Stimulated activated CD8-positive, alpha-beta memory T cell treated with anti-CD3 and anti-CD28 coated beads, Interleukin-4, amount 100 ng/mL, for 4 hours (primary cell): ENCODE measurements around the gene RASD1.
"Not testable (repeated sequence)": the region's sequence is repeated elsewhere in the genome, so short reads cannot be mapped to it uniquely, and the experiment has no call there.

Experiments used
- DNase-seq, 2 donors: peaks; one replicate each; pipeline ENCODE4 v3.0.0-alpha.2; 2020; ENCODE audit warnings: low read depth in 2 of 2, low spot score in 1 of 2

The RASD1 gene

DNA sequence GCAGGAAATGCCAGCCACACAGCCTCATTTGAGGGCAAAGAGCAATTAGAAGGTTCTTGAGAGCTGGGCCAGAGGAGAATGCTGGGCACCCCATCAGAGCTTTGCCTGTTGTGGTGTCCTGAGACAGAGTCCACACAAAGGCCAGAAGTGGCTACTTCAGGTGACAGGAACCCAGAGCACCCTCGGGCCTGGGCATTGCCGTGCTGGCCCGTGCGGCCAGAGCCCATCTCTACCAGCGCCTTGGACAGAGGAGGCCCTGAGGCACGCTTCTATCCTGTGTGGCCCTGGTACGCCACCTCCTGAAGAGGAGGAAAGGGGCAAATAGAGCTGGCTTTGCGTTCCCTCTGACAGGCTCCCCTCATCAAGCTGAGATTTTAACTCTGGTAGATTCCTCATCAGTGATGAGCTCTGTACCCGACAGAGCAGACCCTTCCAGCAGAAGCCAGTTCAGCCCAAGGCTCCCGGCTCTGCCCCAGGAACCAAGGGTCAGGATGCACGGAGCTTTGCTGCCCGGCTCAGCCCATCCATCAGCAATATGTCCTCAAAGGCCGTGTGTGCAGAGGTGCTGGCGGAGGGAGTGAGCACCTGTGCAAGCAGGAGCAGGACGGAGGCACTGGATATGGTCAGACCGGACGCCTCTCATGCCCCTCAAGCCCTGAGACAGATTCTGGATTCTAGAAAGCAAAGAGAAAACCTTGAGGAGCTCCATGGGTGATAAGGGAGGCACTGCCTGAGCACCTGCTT, 3.4 kb upstream of the RASD1 start:
- no peak for DNase-seq

- no peak for DNase-seq
Observed at GRCh38 chr17:17498606-17499301, 2.6 kb upstream of the RASD1 start.

GRCh38 chr17:17497845-17498520, 1.8 kb upstream of the RASD1 start:
- DNase-seq, result no peak

DNA sequence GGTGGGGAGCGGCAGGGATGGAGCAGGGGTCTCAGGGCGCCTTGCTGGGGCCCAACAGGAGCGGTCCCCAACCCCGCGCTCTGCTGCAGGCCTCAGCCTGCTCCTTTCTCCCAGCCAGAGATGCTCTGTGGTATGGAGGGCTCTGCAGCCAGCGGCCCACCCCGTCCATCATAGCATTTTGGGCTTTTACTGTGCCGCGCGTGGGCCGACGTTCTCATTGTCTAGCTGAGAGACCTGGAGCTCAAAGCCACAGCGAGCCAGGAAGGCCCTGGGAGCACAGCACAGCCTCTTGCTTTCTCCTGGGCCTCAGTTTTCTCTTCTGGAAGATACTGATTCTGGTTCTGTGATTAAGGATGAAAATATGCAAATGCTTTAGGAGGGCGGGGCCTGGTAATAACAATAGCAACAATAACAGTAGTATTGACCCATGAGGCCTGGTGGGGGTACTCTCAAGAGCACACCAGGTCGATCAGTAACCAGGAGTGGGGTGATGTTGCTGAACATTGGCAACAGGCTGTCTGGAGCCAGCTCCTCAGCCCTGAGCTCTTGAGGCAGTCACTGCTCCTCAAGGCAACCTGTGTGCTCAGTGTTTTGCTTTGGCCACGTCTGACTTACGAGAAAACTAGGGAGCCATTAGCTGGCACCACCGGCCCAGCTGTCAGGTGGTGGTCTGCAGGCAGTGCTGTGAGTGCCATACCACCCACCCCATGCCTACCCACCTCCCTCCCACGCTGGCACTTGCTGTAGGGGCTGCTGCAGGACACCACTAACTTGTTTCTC, 1.1 kb upstream of the RASD1 start:
- no peak for DNase-seq

DNA sequence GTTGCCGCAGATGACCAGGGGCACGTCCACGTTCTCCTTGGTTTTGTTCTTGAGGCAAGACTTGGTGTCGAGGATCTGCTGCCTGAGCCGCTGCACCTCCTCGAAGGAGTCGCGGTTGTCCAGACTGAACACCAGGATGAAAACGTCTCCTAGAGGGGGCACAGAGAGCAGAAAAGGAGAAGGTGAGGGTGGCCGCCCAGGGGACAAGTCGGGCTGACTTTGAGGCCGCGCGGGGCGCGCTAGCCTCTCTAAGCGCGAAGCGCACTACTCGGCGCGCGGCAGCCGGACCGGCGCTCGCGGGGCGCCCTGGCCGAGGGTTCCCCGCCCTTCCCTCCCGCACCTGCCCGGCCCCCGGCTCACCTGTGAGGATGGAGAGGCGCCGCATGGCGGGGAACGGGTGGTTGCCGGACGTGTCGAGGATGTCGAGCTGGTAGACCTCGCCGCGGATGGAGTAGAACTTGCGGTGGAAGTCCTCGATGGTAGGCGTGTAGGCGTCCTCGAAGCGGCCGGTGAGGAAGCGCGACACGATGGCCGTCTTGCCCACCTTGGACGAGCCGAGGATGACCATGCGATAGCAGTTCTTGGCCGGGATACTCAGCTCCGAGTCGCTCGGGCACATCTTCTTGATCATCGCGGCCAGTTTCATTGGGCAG, 533 bp downstream of the RASD1 start:
- DNase-seq, result no peak

GRCh38 chr17:17494870-17495535, 1.2 kb downstream of the RASD1 start:
- no peak for DNase-seq

- no peak for DNase-seq
Observed at GRCh38 chr17:17494499-17494869, 1.7 kb downstream of the RASD1 start.

DNA sequence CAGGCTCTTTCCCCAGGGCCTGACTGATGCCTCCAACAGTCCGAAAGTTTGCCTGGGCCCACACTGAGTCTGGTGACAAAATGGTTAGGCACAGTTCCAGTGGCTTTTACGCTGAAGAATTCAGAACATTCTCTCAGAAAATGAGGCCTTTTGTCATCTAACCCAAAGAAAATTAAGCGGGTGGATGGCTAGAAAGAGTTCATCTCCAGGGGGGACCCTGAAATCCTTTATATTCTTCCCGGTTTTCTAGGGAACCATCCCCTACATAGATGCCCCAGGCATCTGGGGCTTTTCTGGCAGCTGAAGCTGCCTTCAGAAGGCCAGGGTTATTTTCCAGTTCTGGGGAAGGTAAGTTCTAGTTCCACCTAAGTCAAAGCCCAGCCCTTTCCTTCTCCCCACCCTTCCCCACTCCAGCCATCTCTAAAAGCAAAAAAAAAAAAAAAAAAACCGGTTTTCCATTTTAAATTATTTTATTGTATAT, 2.2 kb downstream of the RASD1 start:
- no peak for DNase-seq

- DNase-seq, result no peak
Observed at GRCh38 chr17:17493249-17493985, 2.8 kb downstream of the RASD1 start.

DNA sequence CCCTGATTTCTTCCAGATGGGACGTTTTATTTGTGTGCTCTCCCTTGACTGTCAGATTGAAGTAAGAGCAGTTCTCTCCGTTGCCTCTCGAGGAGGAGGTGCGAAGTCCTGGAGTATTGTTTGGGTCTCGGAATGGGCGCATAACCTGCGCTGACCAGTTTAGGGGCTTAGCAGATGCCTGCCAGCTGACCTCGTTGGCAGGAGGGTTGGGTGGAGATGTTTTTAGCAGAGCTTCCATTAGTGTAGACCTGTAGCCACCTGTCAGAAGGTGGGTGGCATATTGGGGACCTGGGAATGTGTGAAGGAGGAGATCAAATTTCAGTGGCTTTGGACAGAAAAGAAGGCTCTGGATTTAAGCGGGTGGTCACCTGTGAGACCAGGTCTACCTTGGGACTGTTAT, 3.6 kb downstream of the RASD1 start:
- no peak for DNase-seq

GRCh38 chr17:17492085-17492484, 4.1 kb downstream of the RASD1 start:
- no peak for DNase-seq

DNA sequence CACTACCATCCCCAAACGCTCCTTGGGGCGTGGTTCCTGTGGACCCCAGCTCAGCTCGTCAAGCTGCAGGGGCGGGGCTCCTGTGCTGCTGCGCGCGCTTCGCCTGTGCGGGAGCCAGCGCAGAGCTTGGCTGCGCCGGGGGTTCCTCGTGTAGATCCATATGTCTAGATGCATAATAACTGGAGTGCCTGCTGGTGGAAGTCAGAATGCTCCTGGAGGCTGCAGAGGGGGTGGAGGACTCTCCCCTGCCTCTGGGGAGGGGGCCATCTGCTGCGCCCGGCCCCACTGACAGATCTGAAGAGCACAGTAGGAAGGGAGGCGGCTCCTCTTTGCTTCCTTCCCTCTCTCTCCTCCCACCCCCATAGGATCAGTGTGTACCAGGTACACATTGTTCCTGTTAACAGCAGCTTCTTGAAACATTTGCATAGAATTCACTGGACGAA, 4.6 kb downstream of the RASD1 start:
- no peak for DNase-seq

DNA sequence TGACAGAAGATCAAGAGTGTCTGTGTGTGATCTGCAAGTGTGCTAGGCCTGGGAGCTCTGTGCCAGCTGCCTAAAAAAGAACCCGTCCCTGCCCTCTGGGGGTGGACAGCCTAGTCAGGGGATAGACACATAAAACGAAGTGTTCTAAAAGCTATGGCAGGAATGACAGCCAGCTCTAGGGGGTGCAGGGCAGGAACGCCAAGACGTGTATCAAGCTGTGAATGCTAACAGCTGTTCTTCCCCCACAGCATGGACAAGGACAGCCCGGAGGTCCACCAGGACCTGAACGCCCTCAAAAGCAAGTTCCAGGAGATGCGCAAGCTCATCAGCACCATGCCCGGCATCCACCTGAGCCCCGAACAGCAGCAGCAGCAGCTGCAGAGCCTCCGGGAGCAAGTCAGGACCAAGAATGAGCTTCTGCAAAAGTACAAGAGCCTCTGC, 5.1 kb downstream of the RASD1 start:
- DNase-seq, result no peak

- no peak for DNase-seq
Observed at GRCh38 chr17:17487998-17488397, 8.2 kb downstream of the RASD1 start.

DNA sequence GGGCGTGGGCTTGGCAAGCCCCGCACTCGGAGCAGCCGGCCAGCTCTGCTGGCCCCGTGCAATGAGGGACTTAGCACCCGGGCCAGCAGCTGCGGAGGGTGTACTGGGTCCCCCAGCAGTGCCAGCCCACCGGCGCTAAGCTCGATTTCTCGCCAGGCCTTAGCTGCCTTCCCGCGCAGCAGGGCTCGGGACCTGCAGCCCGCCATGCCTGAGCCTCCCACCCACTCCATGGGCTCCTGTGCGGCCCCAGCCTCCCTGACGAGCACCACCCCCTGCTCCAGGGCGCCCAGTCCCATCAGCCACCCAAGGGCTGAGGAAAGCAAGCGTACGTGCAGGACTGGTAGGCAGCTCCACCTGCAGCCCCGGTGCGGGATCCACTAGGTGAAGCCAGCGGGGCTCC, 9.8 kb downstream of the RASD1 start:
- DNase-seq, result not testable (repeated sequence)

DNA sequence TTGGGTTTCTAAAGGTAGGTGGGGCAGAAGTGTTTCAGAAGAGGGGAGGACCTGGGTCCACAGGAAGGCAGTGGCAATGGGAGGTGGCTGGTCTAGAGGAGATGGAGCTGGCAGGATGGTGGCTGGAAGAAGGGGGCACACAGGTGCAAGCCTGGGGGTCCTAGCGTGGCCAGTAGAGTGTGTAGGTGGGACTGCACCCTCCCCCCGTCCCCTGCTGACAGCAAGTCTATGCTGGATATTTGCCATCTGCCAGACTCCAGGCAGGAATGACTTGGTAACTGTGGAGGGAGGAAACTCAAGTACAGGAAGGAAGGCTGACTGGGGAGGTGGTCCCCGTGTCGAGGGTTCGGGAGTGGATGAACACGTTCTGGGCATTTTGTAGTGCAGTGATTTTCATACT, 10.8 kb downstream of the RASD1 start:
- no peak for DNase-seq

- DNase-seq, result no peak
Observed at GRCh38 chr17:17484451-17484899, 11.7 kb downstream of the RASD1 start.

DNA sequence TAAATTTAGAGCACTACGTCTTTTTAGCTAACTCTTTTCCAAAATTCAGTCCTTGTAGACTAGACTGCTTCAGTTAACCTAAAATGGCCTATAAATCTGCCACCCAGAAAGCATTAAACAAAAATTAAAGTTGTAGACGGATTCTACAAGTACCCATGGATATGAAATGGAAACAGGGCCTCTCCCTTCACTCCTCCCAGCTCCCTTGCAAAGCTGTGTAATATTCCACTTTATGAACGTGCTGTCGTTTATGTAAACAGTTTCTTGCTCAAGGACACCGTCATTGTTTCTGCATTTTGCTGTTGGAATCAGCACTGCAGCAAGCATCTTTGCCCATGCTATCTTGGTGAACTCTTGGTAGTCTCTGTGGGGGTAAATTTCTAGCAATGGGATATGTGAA, 14.3 kb downstream of the RASD1 start:
- no peak for DNase-seq

DNA sequence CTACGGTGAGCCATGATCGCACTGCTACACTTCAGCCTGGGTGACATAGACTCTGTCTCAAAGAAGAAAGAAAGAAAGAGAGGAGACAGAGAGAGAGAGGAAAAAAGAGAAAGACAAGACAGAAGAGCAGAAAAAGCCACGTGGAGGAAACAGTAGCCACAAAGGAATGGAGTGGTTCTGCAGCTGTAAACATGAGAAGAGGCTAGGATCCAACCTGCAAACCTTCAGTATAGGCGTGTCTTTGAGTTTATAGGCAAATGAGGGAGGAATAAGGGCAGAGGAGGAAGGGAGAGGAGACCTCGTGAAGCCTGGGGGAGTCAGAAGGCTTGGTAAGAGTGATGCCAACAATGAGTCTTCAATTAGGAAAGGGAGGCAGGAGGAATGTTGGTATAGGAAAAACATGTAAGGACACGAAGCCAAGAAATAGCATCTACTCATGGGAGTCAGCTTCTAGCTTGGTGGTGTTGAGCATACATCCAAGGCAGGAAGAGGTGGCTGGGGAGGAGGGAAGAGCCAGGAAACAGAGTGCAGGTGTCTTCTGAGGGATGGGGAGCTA, 15.5 kb downstream of the RASD1 start:
- DNase-seq, result no peak
